T-helper 2 cell treated with Interferon-gamma antibody and Interleukin-4, amounts not matched to agents 5 μg/mL and 100 μg/mL, for 36 hours (primary cell): ENCODE data around the gene TST.

Experiments used
- DNase-seq: peaks from one replicate; pipeline ENCODE4 v3.0.0; 2021; ENCODE audit warnings: low spot score
- H3K27ac Mint-ChIP-seq: one replicate; pipeline ENCODE4 v1.8.0; 2021; ENCODE audit warnings: mild to moderate bottlenecking, mixed read lengths
- H3K27me3 Mint-ChIP-seq: one replicate; pipeline ENCODE4 v1.8.0; 2021; ENCODE audit warnings: low read depth, mixed read lengths
- H3K36me3 Mint-ChIP-seq: one replicate; pipeline ENCODE4 v1.8.0; 2021; ENCODE audit warnings: low read depth, mixed read lengths
- H3K4me1 Mint-ChIP-seq: one replicate; pipeline ENCODE4 v1.8.0; 2021; ENCODE audit warnings: low read depth, mixed read lengths
- H3K4me3 Mint-ChIP-seq: one replicate; pipeline ENCODE4 v1.8.0; 2022; ENCODE audit warnings: mild to moderate bottlenecking, moderate library complexity, mixed read lengths
- H3K9me3 Mint-ChIP-seq: one replicate; pipeline ENCODE4 v1.8.0; 2021; ENCODE audit warnings: mixed read lengths

The TST gene

DNA sequence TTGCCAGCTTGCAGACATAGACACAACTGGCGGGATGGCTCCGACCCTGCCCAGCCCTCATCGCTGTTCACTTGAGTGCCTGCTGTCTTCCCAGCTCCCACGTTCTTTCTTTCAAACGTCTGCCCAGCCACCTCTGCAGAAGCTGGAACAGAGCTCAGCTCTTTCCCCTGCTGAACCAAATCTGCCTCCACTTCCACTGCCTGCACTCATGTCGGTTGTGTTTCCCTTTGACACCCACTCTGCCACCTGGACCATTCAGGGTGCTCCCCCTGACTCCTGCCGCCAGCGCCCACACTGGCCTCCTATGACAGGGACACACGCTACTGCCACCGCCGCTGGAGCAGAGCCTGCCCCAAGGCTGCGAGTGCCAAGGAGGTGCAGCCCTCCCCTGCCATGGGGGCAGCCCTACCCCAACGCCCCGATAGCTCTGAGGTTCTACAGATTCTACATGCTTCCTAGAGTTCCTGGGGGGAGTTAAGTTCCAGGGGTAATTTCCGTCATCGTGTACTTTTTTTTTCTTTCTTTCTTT, 37.9 kb downstream of the TST start:
- Mint-ChIP-seq H3K27ac (no peak overlapping the region), H3K36me3 (no peaks in the 10 kb centered on the region), H3K27me3 (peaks cover 3% of the 10 kb centered on the region), H3K9me3 (peaks cover 11% of the 10 kb centered on the region), H3K4me3 (no peak overlapping the region), H3K4me1 (peaks cover 9% of the 10 kb centered on the region)
- DNase-seq, result no peak

DNA sequence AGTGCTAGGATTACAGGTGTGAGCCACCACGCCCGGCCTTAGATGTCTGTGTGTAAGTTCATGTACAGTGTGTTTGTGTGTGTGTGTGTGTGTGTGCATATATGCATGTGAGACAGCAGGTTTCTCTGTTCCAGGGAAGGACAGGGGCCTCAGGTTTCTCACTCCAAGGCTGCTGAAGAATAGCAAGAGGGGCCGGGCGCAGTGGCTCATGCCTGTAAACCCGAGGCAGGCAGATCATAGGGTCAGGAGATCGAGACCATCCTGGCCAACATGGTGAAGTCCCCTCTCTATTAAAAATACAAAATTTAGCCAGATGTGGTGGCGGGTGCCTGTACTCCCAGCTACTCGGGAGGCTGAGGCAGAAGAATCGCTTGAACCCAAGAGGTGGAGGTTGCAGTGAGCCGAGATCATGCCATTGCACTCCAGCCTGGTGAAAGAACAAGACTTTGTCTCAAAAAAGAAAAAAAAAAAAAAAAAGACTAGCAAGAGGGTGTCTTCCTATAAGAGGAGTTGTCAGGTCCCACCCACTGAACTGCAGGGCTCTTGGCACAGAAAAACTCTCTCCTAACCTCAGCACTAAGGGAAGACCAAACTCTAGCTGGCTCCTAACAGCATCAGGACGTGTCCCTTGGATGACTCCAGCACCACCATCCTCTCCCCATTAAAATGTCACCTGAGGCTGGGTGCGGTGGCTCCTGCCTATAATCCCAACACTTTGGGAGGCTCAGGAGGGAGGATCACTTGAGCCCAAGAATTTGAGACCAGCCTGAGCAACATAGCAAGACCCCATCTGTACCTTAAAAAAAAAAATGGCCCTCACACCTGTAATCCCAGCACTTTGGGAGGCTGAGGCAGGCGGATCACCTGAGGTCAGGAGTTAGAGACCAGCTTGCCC, 40.0 kb downstream of the TST start:
- H3K36me3 Mint-ChIP-seq, result no peaks in the 10 kb centered on the region
- H3K9me3 Mint-ChIP-seq, result no peaks in the 10 kb centered on the region
- no peak overlapping the region for H3K4me3 Mint-ChIP-seq
- H3K4me1 Mint-ChIP-seq, result peaks cover 9% of the 10 kb centered on the region
- no peaks in the 10 kb centered on the region for H3K27me3 Mint-ChIP-seq
- H3K27ac Mint-ChIP-seq, result no peak overlapping the region
- DNase-seq, result no peak

DNA sequence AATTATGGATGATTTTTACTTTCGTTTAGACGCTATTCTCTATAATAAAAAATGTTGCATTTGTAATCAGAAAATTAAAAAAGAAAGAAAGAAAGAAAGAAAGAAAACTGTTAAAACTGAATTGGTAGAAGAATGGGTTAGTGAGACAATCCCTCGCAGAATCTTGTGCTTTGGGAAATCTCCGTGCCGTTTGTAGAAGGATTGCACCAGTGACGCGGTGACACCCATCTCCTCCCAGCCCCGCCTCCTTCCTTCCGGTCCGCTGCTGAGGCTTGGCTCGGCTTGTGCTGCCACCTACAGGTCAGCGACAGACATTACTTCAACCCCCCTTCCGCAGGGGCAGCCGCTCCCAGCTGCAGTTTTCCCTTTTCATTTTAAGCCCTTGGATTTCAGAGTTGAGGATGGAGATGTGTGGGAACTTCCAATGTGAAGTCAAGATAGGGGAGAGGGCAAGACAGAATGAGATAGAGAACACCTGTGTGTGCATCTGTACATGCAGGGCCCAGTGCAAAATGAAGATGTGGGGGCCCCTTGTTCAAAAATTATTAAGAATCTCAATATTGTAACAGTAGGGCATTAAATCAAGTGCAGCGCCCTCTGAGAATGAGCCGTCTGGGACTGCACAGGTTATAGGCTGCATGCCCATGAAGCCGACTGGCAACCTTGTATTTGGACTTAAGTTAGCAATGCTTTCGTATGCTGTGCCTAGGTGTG, 41.1 kb downstream of the TST start:
- no peaks in the 10 kb centered on the region for H3K27me3 Mint-ChIP-seq
- peak overlapping the region; percentile 91 for H3K4me3 Mint-ChIP-seq
- H3K36me3 Mint-ChIP-seq, result no peaks in the 10 kb centered on the region
- peak overlapping the region; percentile 91 for H3K27ac Mint-ChIP-seq
- H3K9me3 Mint-ChIP-seq, result no peaks in the 10 kb centered on the region
- peak; percentile 83 for DNase-seq
- H3K4me1 Mint-ChIP-seq, result peaks cover 9% of the 10 kb centered on the region

DNA sequence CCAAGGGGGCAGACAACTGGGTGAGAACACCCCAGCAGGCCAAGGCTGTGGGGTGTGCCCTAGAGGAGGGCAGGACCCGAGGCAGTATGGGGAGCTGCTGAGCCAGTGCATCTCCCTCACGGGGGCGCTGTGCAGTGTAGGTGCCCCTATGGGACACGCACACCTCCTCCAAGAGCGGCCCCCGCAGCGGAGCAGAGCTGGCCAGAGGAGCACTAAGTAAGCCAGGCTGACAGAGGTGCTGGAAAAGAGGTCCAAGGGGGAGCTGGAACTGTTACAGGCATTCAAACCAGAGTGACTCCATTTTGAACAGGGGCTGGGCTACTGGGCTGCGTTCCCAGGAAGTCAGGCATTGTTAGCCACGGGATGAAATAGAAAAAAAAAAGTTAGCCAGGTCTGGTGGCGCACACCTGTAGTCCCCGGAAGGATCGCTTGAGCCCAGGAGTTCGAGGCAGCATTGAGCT, 41.8 kb downstream of the TST start:
- no peaks in the 10 kb centered on the region for H3K36me3 Mint-ChIP-seq
- H3K4me1 Mint-ChIP-seq, result peaks cover 9% of the 10 kb centered on the region
- H3K9me3 Mint-ChIP-seq, result no peaks in the 10 kb centered on the region
- DNase-seq, result peak; percentile 73
- peak overlapping the region; percentile 91 for H3K4me3 Mint-ChIP-seq
- H3K27me3 Mint-ChIP-seq, result no peaks in the 10 kb centered on the region
- H3K27ac Mint-ChIP-seq, result peak overlapping the region; percentile 91

DNA sequence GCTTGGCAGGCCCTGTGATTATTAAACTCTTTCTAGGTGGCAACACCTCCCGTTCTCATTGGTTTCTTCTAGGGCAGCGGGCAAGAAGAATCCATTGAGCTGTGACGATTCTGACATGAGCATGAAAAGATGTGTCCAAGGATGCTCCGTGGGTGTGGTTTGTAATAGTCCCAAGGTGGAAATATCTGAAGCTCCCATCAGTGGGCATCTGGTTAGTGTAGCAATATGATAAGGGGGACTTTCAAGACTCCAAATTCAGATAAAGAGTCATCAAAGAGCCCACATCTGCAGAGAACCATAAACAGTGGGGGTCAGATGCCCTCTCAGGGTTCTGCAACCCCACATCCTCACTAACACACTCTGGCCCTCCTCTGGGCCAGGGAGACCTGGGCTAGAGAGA, 42.6 kb downstream of the TST start:
- H3K4me1 Mint-ChIP-seq, result peaks cover 9% of the 10 kb centered on the region
- no peaks in the 10 kb centered on the region for H3K9me3 Mint-ChIP-seq
- H3K27me3 Mint-ChIP-seq, result peaks cover 3% of the 10 kb centered on the region
- H3K4me3 Mint-ChIP-seq, result peak overlapping the region; percentile 91
- H3K36me3 Mint-ChIP-seq, result no peaks in the 10 kb centered on the region
- H3K27ac Mint-ChIP-seq, result peak overlapping the region; percentile 49
- no peak for DNase-seq

DNA sequence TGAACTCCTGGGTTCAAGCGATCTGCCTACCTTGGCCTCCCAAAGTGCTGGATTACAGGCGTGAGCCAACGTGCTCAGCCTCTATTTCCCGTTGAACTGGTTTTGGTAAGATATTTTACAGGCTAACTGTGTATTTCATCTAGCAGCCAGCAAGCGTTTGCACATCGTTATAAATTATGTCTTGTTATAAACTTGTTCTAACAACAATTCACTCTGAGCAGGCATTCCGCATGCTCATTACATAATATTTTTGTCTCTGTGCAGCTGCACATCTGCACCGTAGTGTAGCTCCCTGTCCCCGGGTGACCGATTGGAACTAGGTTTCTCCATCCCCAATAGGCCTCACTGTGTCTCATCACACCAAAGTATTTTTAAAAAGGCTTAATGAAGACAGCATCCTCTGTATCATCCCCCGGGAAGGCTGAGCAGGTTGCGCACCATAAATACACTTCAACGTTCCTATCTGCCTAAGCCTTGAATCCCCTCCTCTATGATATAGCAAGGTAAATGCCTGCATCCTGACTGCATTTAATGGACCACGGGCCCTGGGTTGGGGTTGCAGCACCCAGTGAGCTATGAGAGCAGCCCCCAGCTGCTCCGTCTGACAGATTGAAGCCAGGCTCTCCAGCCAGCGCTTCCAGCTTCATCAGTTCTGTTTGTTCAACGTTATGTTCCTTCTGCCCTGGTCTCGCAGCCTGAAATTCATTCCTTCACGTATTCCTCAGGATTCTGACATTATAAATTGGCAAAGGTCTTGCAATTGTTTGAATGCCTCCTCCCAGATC, 47.7 kb downstream of the TST start:
- no peak for DNase-seq
- Mint-ChIP-seq H3K9me3 (no peaks in the 10 kb centered on the region), H3K4me1 (no peaks in the 10 kb centered on the region), H3K36me3 (no peaks in the 10 kb centered on the region), H3K27me3 (peaks cover 7% of the 10 kb centered on the region), H3K27ac (no peak overlapping the region), H3K4me3 (no peak overlapping the region)

DNA sequence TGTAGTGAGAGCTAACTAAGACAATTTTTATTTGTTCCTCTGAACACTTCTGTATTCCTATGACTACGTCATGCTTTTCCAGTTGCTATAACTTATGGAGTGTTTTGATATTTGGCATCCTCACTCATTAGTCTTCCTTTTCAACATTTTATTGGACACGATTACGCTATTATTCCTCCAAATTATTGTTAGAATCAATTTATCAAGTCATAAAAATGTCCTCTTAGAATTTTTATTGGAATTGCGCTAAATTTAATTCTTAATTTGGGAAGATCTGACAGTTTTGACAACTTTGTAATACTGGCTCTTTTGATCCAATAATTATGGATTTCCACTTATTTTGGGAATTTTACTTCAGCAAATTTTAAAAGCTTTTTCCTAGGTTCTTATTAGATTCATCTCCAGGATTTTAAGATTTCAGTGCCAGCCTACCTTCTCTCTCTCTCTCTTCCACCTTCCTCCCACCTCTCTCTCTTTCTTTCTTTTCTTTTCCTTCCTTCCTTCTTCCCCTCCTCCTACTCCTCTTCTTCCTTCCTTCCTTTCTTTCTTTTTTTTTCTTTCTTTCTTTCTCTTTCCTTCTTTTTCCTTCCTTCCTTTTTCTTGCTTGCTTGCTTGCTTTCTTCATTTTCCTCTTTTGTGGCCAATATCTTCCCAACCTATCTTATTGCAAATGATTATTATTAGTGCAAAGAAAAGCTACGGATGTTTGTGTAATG, 50.8 kb downstream of the TST start:
- Mint-ChIP-seq H3K4me3 (no peak overlapping the region), H3K27ac (no peak overlapping the region), H3K36me3 (no peaks in the 10 kb centered on the region), H3K4me1 (no peaks in the 10 kb centered on the region), H3K9me3 (no peaks in the 10 kb centered on the region), H3K27me3 (peaks cover 7% of the 10 kb centered on the region)
- DNase-seq, result no peak

DNA sequence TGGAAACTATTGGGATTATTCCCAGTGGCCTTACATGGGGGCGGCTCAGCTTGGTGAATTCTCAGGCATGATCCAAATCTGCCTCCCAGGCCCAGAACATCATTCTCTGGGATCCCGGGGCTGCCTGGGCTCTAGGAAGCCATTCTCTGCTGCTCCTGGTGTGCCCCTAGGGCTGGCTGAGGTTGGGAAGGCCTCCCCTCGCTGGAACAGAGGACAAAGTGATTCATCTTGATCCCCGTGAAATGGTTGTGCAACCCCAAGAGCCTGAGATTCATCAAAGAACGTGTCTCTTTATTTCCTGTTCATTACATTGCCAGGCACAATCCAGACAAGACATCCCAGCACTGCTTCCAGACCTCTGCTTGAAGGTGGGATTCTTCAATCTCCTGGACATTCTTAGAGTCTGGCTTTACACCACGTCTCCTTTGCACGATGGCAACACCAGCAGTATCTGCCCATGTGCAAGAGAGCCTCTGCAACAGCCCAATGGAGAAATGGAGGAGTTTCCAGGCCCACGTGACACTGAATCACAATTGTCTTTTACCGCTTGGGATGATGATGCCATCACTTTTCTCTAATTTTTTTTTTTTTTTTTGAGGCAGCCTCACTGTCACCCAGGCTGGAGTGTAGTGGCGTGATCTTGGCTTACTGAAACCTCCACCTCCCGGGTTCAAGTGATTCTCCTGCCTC, 52.3 kb downstream of the TST start:
- H3K36me3 Mint-ChIP-seq, result no peaks in the 10 kb centered on the region
- H3K9me3 Mint-ChIP-seq, result no peaks in the 10 kb centered on the region
- H3K27me3 Mint-ChIP-seq, result peaks cover 7% of the 10 kb centered on the region
- no peak overlapping the region for H3K27ac Mint-ChIP-seq
- no peak for DNase-seq
- H3K4me3 Mint-ChIP-seq, result no peak overlapping the region
- H3K4me1 Mint-ChIP-seq, result no peaks in the 10 kb centered on the region

DNA sequence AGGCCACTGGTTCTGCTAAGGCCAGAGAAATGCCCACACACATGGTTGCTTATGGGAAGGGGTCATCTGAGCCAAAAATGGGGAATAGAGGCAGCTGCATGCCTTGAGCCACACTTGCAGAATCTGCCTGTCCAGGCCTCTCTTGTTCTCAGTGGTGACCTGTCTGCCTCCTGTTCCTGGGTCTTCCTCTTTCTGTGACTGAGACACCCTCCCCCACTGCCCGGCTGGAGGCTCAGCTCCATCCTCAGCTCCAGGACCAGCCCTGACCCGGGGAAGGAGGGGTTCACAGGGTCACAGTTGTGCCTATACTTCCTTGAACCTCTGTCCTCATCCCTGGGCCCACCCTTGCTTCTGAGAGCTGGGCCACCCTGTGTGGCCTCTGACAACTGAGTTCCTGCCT, 53.6 kb downstream of the TST start:
- no peak overlapping the region for H3K4me3 Mint-ChIP-seq
- H3K27ac Mint-ChIP-seq, result no peak overlapping the region
- H3K36me3 Mint-ChIP-seq, result no peaks in the 10 kb centered on the region
- H3K27me3 Mint-ChIP-seq, result peaks cover 11% of the 10 kb centered on the region
- no peak for DNase-seq
- H3K9me3 Mint-ChIP-seq, result no peaks in the 10 kb centered on the region
- H3K4me1 Mint-ChIP-seq, result no peaks in the 10 kb centered on the region

DNA sequence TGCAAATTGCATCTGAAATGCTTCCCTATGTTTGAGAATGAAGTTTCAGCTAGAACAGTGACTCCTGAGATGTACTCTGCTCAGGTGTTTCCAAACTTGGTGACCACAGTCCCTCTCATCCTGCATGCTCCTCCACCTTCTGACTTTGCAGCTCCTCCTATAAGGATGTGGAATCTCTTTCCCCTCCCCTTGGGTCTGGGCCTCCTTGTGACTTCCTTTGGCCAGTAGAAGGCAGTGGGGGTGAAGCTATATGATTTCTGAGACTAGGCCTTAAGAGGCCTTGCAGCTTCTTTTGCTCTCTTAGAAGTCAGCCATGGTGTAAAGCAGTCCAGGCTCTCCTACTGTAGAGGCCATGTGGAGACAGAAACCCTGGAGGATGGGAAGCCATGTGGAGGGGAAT, 55.1 kb downstream of the TST start:
- peaks cover 12% of the 10 kb centered on the region for H3K27me3 Mint-ChIP-seq
- H3K9me3 Mint-ChIP-seq, result no peaks in the 10 kb centered on the region
- no peak overlapping the region for H3K4me3 Mint-ChIP-seq
- no peaks in the 10 kb centered on the region for H3K4me1 Mint-ChIP-seq
- no peak for DNase-seq
- no peak overlapping the region for H3K27ac Mint-ChIP-seq
- no peaks in the 10 kb centered on the region for H3K36me3 Mint-ChIP-seq

DNA sequence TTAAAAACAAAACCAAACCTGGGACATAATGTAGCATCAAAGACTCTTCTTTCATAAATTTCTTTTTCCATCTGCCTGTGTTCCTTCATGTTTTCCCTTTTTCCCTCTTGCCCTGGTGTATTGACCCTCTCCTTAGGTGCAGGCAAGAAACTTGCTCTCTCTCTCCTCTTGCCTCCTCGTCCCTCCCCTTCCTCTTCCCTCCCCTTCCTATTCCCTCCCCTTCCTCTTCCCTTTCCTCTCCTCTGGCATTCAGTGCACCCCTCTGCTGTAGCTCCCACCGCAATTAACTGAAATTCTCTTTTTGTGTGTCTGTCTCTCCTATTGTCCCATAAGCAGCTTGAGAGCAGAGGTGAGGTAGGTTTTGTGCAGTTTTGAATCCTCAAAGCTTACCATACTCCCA, 55.9 kb downstream of the TST start:
- Mint-ChIP-seq H3K4me1 (no peaks in the 10 kb centered on the region), H3K27ac (no peak overlapping the region), H3K36me3 (no peaks in the 10 kb centered on the region), H3K27me3 (peaks cover 12% of the 10 kb centered on the region), H3K9me3 (peaks cover 6% of the 10 kb centered on the region), H3K4me3 (no peak overlapping the region)
- DNase-seq, result no peak

DNA sequence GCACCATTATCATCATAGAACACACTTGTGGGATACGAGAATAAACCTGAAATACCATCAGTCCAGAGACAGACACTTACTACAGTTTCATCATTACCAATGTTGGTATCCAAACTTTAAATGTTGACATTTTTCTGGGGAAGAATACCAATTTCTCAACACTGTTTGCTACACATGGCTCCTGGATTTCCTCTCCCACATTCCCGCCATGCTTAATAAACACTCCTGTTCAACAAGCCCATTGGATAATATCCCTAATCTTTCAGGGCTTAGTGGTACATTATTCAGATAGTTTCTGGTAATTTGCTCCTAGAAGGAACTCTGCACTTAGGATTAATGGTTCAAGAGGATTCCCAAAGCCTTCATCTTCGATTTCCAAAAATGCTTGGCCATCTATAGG, 57.6 kb downstream of the TST start:
- Mint-ChIP-seq H3K4me1 (no peaks in the 10 kb centered on the region), H3K36me3 (peaks cover 1% of the 10 kb centered on the region), H3K27ac (no peak overlapping the region), H3K9me3 (peaks cover 11% of the 10 kb centered on the region), H3K4me3 (no peak overlapping the region), H3K27me3 (peaks cover 12% of the 10 kb centered on the region)
- no peak for DNase-seq
